SK-N-SH treated with all-trans-retinoic acid at 6 μM for 48 hours (cell line): ENCODE measurements around the gene COMMD8.

Experiments used
- ATAC-seq: fragments of 200-7000 bp; cut with Tn5 transposase; 3 replicates; pipeline ENCODE4 v1.9.1; 2020; ENCODE audit warnings: mild to moderate bottlenecking, moderate library complexity
- ARNTL ChIP-seq: fragments of 450-650 bp; formaldehyde crosslinking; IDR thresholded peaks from 2 replicates; pipeline ENCODE4 v1.5.0; 2020; ENCODE audit warnings: low read depth, mild to moderate bottlenecking, moderate library complexity, borderline replicate concordance
- BACH2 ChIP-seq: fragments of 250-450 bp; sonication (Bioruptor Pico); IDR thresholded peaks from 2 replicates; pipeline ENCODE4 v1.9.0; 2021; ENCODE audit warnings: mild to moderate bottlenecking, borderline replicate concordance
- CSDC2 ChIP-seq: fragments of 250-450 bp; sonication (Bioruptor Pico); IDR thresholded peaks from 2 replicates; pipeline ENCODE4 v1.5.0; 2020; ENCODE audit warnings: mild to moderate bottlenecking, moderate library complexity
- CSRNP3 ChIP-seq: fragments of 250-450 bp; sonication (Bioruptor Pico); IDR thresholded peaks from 2 replicates; pipeline ENCODE4 v1.5.1; 2021; ENCODE audit warnings: mild to moderate bottlenecking, moderate library complexity
- ESRRG ChIP-seq: fragments of 250-450 bp; sonication (Bioruptor Pico); IDR thresholded peaks from 2 replicates; pipeline ENCODE4 v1.6.1; 2021; ENCODE audit warnings: mild to moderate bottlenecking
- GLIS3 ChIP-seq: fragments of 250-450 bp; sonication (Bioruptor Pico); IDR thresholded peaks from 2 replicates; pipeline ENCODE4 v1.5.0; 2020; ENCODE audit warnings: mild to moderate bottlenecking, moderate library complexity
- ISL1 ChIP-seq: fragments of 250-450 bp; sonication (Bioruptor Pico); IDR thresholded peaks from 2 replicates; pipeline ENCODE4 v2.1.2; 2022; ENCODE audit warnings: mild to moderate bottlenecking, moderate library complexity
- OSR1 ChIP-seq: fragments of 250-450 bp; sonication (Bioruptor Pico); IDR thresholded peaks from 2 replicates; pipeline ENCODE4 v1.8.0; 2022; ENCODE audit warnings: moderate library complexity, mild to moderate bottlenecking, inconsistent platforms
- PPARA ChIP-seq: fragments of 250-450 bp; sonication (Bioruptor Pico); IDR thresholded peaks from 2 replicates; pipeline ENCODE4 v1.5.0; 2020; ENCODE audit warnings: mild to moderate bottlenecking, borderline replicate concordance
- RARB ChIP-seq: fragments of 250-450 bp; sonication (Bioruptor Pico); IDR thresholded peaks from 2 replicates; pipeline ENCODE4 v1.8.0; 2021; ENCODE audit warnings: mild to moderate bottlenecking, moderate library complexity
- SNAI2 ChIP-seq: fragments of 250-450 bp; sonication (Bioruptor Pico); IDR thresholded peaks from 2 replicates; pipeline ENCODE4 v1.5.0; 2020; ENCODE audit warnings: mild to moderate bottlenecking, moderate library complexity
- TCF4 ChIP-seq: fragments of 250-450 bp; sonication (Bioruptor Pico); IDR thresholded peaks from 2 replicates; pipeline ENCODE4 v1.8.0; 2021; ENCODE audit warnings: mild to moderate bottlenecking, moderate library complexity, borderline replicate concordance
- TOX ChIP-seq: fragments of 250-450 bp; sonication (Bioruptor Pico); IDR thresholded peaks from 2 replicates; pipeline ENCODE4 v1.8.0; 2021; ENCODE audit warnings: mild to moderate bottlenecking, moderate library complexity, borderline replicate concordance
- ZC3H10 ChIP-seq: fragments of 250-450 bp; sonication (Bioruptor Pico); IDR thresholded peaks from 2 replicates; pipeline ENCODE4 v1.5.1; 2021; ENCODE audit warnings: mild to moderate bottlenecking, moderate library complexity
- ZFP3 ChIP-seq: fragments of 250-450 bp; sonication (Bioruptor Pico); IDR thresholded peaks from 2 replicates; pipeline ENCODE4 v1.5.0; 2020; ENCODE audit warnings: mild to moderate bottlenecking, moderate library complexity
- ZFP30 ChIP-seq: fragments of 450-650 bp; formaldehyde crosslinking; IDR thresholded peaks from 2 replicates; pipeline ENCODE4 v1.5.0; 2022; ENCODE audit warnings: mild to moderate bottlenecking, moderate library complexity
- ZNF70 ChIP-seq: fragments of 450-650 bp; formaldehyde crosslinking; IDR thresholded peaks from 2 replicates; pipeline ENCODE4 v1.5.0; 2020; ENCODE audit warnings: mild to moderate bottlenecking, moderate library complexity
- ZNF8 ChIP-seq: fragments of 450-650 bp; formaldehyde crosslinking; IDR thresholded peaks from 2 replicates; pipeline ENCODE4 v1.5.0; 2020; ENCODE audit warnings: mild to moderate bottlenecking, moderate library complexity
- TF ChIP-seq, protein P1 (sequence below): fragments of 250-450 bp; sonication (Bioruptor Pico); IDR thresholded peaks from 2 replicates; pipeline ENCODE4 v1.5.1; 2020; ENCODE audit warnings: low read depth, mild to moderate bottlenecking, moderate library complexity
- TF ChIP-seq, protein P2 (sequence below): fragments of 250-450 bp; sonication (Bioruptor Pico); IDR thresholded peaks from 2 replicates; pipeline ENCODE4 v1.8.0; 2021; ENCODE audit warnings: low read depth, mild to moderate bottlenecking, moderate library complexity, borderline replicate concordance
- TF ChIP-seq, protein P3 (sequence below): fragments of 250-450 bp; sonication (Bioruptor Pico); IDR thresholded peaks from 2 replicates; pipeline ENCODE4 v1.5.0; 2020; ENCODE audit warnings: mild to moderate bottlenecking, moderate library complexity

Gene COMMD8

DNA sequence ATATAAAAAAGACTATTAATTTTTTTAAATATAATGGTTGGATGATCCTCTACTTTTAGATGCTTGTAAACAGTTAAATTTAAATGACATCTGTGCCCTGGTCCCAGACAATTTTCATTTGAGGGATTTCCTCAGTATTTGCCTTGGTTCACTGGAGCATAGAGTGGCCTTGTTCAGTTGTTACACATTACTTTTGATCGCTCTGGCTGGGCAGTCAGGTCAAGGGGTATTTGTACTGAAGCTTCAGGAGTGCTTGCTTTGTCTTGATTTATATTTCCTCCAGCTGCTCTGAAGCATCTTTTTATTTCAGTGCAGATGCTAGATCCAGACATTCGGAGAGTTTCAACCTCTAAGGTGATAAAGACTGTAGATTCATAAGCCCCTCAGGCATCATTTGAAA, 50.0 kb downstream of the COMMD8 start:
- TF ChIP-seq ZNF8 (no peak), PPARA (CRISPR knock-in tag) (no peak), GLIS3 (CRISPR knock-in tag) (no peak), ZNF70 (CRISPR knock-in tag) (no peak), ZC3H10 (CRISPR knock-in tag) (no peak), BACH2 (no peak), TCF4 (no peak), OSR1 (CRISPR knock-in tag) (no peak), CSDC2 (no peak), RARB (CRISPR knock-in tag) (no peak), ZFP30 (no peak), CSRNP3 (CRISPR knock-in tag) (no peak), ISL1 (no peak)
- TF ChIP-seq, protein P1, sequence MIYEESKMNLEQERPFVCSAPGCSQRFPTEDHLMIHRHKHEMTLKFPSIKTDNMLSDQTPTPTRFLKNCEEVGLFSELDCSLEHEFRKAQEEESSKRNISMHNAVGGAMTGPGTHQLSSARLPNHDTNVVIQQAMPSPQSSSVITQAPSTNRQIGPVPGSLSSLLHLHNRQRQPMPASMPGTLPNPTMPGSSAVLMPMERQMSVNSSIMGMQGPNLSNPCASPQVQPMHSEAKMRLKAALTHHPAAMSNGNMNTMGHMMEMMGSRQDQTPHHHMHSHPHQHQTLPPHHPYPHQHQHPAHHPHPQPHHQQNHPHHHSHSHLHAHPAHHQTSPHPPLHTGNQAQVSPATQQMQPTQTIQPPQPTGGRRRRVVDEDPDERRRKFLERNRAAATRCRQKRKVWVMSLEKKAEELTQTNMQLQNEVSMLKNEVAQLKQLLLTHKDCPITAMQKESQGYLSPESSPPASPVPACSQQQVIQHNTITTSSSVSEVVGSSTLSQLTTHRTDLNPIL, result no peak
- TF ChIP-seq, protein P2, sequence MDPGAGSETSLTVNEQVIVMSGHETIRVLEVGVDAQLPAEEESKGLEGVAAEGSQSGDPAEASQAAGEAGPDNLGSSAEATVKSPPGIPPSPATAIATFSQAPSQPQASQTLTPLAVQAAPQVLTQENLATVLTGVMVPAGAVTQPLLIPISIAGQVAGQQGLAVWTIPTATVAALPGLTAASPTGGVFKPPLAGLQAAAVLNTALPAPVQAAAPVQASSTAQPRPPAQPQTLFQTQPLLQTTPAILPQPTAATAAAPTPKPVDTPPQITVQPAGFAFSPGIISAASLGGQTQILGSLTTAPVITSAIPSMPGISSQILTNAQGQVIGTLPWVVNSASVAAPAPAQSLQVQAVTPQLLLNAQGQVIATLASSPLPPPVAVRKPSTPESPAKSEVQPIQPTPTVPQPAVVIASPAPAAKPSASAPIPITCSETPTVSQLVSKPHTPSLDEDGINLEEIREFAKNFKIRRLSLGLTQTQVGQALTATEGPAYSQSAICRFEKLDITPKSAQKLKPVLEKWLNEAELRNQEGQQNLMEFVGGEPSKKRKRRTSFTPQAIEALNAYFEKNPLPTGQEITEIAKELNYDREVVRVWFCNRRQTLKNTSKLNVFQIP (CRISPR knock-in tag), result no peak
- TF ChIP-seq, all 23 proteins: peak for 0
- ATAC-seq, result no peak

DNA sequence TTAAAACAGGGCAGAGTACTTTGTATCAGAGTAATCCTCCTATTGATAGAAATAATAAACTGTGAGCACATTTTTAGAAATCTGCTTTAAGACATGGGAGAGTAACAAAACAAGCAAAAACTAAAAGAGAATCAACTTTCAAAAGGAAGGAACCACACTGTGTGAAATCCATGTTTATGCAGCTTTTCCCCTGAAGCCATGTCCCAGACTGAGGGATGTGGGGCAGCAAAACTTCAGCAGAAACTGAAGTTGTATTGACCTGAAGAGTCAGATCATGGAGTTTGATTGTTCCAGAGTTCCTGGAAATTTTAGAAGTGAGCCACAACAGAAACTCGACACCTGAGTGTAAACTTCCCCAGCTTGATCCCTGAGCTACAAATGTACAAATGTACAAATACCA, 53.2 kb downstream of the COMMD8 start:
- ATAC-seq, result no peak
- TF ChIP-seq GLIS3 (CRISPR knock-in tag) (no peak), ZFP30 (no peak), ARNTL (CRISPR knock-in tag) (no peak), ZNF70 (CRISPR knock-in tag) (no peak), SNAI2 (CRISPR knock-in tag) (no peak), OSR1 (CRISPR knock-in tag) (no peak), CSRNP3 (CRISPR knock-in tag) (no peak), TOX (CRISPR knock-in tag) (no peak), ZFP3 (CRISPR knock-in tag) (no peak), ESRRG (CRISPR knock-in tag) (no peak), ISL1 (no peak), TCF4 (no peak), RARB (CRISPR knock-in tag) (no peak), BACH2 (no peak), ZNF8 (no peak)
- TF ChIP-seq, protein P1, result no peak
- TF ChIP-seq, protein P3, sequence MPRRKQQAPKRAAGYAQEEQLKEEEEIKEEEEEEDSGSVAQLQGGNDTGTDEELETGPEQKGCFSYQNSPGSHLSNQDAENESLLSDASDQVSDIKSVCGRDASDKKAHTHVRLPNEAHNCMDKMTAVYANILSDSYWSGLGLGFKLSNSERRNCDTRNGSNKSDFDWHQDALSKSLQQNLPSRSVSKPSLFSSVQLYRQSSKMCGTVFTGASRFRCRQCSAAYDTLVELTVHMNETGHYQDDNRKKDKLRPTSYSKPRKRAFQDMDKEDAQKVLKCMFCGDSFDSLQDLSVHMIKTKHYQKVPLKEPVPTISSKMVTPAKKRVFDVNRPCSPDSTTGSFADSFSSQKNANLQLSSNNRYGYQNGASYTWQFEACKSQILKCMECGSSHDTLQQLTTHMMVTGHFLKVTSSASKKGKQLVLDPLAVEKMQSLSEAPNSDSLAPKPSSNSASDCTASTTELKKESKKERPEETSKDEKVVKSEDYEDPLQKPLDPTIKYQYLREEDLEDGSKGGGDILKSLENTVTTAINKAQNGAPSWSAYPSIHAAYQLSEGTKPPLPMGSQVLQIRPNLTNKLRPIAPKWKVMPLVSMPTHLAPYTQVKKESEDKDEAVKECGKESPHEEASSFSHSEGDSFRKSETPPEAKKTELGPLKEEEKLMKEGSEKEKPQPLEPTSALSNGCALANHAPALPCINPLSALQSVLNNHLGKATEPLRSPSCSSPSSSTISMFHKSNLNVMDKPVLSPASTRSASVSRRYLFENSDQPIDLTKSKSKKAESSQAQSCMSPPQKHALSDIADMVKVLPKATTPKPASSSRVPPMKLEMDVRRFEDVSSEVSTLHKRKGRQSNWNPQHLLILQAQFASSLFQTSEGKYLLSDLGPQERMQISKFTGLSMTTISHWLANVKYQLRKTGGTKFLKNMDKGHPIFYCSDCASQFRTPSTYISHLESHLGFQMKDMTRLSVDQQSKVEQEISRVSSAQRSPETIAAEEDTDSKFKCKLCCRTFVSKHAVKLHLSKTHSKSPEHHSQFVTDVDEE, result no peak
- TF ChIP-seq, protein P2 (CRISPR knock-in tag), result no peak
- TF ChIP-seq, all 23 proteins: peak for 0
